ENCODE results near the gene FLNB. TPM values are rescaled to one million over a fixed set of nuclear protein-coding genes. Genes with fewer than 3 reads are reported as not detected.

FLNB gene
- total RNA-seq, 1 donor from 2014 or later: 75.4 TPM

GRCh38 chr3:58063022-58063815 is 55.0 kb downstream of the FLNB start:
- Mint-ChIP-seq H3K27me3 (ENCODE audit: unreplicated experiment) (peaks cover 2% of the 10 kb centered on the region), H3K36me3 (ENCODE audit: unreplicated experiment) (no peaks in the 10 kb centered on the region), H3K4me1 (ENCODE audit: low read depth, unreplicated experiment) (peaks cover 21% of the 10 kb centered on the region), H3K4me3 (ENCODE audit: unreplicated experiment) (no peak overlapping the region), H3K27ac (ENCODE audit: unreplicated experiment) (no peak overlapping the region), H3K9me3 (ENCODE audit: unreplicated experiment) (peaks cover 4% of the 10 kb centered on the region)
- TF ChIP-seq CTCF (IDR thresholded peaks at IDR 0.05; ENCODE audit: partially characterized antibody, unreplicated experiment): no peak
- no peak for DNase-seq

- DNase-seq: no peak
- Mint-ChIP-seq H3K9me3 (ENCODE audit: unreplicated experiment) (peaks cover 2% of the 10 kb centered on the region), H3K27ac (ENCODE audit: unreplicated experiment) (no peak overlapping the region), H3K4me3 (ENCODE audit: unreplicated experiment) (no peak overlapping the region), H3K36me3 (ENCODE audit: unreplicated experiment) (no peaks in the 10 kb centered on the region), H3K4me1 (ENCODE audit: low read depth, unreplicated experiment) (peaks cover 13% of the 10 kb centered on the region), H3K27me3 (ENCODE audit: unreplicated experiment) (peaks cover 2% of the 10 kb centered on the region)
- TF ChIP-seq CTCF (IDR thresholded peaks at IDR 0.05; ENCODE audit: partially characterized antibody, unreplicated experiment): no peak
Measured at GRCh38 chr3:58064923-58065638, 56.9 kb downstream of the FLNB start.

DNA sequence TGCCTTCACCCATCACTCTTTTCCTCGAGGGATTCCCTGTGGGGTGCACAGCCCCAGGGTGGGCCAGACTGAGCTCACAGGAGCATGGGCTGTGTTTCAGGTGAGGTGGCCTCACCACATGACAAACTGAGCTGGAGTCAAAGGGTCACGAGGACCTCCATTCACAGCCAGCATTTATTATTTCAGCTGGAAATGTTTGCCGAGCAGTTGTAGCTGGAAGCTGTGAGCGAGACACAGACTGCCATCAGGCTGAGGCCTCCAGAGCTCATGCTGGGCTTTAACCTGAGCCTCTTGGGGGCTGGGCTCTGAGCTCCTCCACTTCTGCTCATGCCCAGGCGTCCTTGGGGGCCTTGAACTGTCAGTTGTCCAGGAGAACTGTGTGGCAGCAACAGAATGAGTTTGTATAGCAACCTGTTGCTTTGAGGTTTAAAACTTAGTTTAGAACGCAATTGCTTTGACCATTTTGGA is 57.5 kb downstream of the FLNB start:
- Mint-ChIP-seq H3K27me3 (ENCODE audit: unreplicated experiment) (peaks cover 2% of the 10 kb centered on the region), H3K4me3 (ENCODE audit: unreplicated experiment) (no peak overlapping the region), H3K9me3 (ENCODE audit: unreplicated experiment) (peaks cover 2% of the 10 kb centered on the region), H3K27ac (ENCODE audit: unreplicated experiment) (no peak overlapping the region), H3K4me1 (ENCODE audit: low read depth, unreplicated experiment) (peaks cover 13% of the 10 kb centered on the region), H3K36me3 (ENCODE audit: unreplicated experiment) (no peaks in the 10 kb centered on the region)
- TF ChIP-seq CTCF (IDR thresholded peaks at IDR 0.05; ENCODE audit: partially characterized antibody, unreplicated experiment): no peak
- no peak for DNase-seq

GRCh38 chr3:58066842-58067241 is 58.6 kb downstream of the FLNB start:
- no peaks in the 10 kb centered on the region for H3K36me3 Mint-ChIP-seq (ENCODE audit: unreplicated experiment)
- H3K4me3 Mint-ChIP-seq (ENCODE audit: unreplicated experiment): no peak overlapping the region
- H3K27me3 Mint-ChIP-seq (ENCODE audit: unreplicated experiment): peaks cover 2% of the 10 kb centered on the region
- H3K4me1 Mint-ChIP-seq (ENCODE audit: low read depth, unreplicated experiment): peaks cover 13% of the 10 kb centered on the region
- no peak for TF ChIP-seq CTCF (IDR thresholded peaks at IDR 0.05; ENCODE audit: partially characterized antibody, unreplicated experiment)
- H3K27ac Mint-ChIP-seq (ENCODE audit: unreplicated experiment): no peak overlapping the region
- peaks cover 2% of the 10 kb centered on the region for H3K9me3 Mint-ChIP-seq (ENCODE audit: unreplicated experiment)
- DNase-seq: no peak
